ENCODE measurements around the gene DNAI1. TPM values are rescaled to one million over a fixed set of nuclear protein-coding genes. Genes with fewer than 3 reads are reported as not detected.

Gene DNAI1
- total and polyA plus RNA-seq, 2 of the 4 experiments (the other 2 are of a cell fraction) = not detected

- Histone ChIP-seq H3K4me1 (ENCODE audit: control insufficient read depth, insufficient read depth, low read length) (no peaks in the 10 kb centered on the region; the same call in 1 of the 2 replicates), H3K14ac (replicated peaks; ENCODE audit: low read depth, low read length) (no peak overlapping the region), H2BK120ac (ENCODE audit: low read depth, low read length) (no peak overlapping the region), H2AK5ac (ENCODE audit: low read depth, low read length) (no peak overlapping the region), H3K56ac (ENCODE audit: extremely low read depth, insufficient read depth, low read length) (no peak overlapping the region), H4K20me1 (ENCODE audit: insufficient read depth, low read length) (peaks cover 67% of the 10 kb centered on the region), H2BK5ac (ENCODE audit: low read depth, low read length, poor library complexity, severe bottlenecking) (no peak overlapping the region), H2BK20ac (ENCODE audit: low read depth, low read length) (no peak overlapping the region), H3K27ac (ENCODE audit: insufficient read depth, low read length) (no peak overlapping the region), H3K27me3 (ENCODE audit: control insufficient read depth, insufficient read depth, low read length) (no peaks in the 10 kb centered on the region), H3K36me3 (ENCODE audit: control insufficient read depth, insufficient read depth, low read length) (peaks cover 6% of the 10 kb centered on the region), H3K9ac (ENCODE audit: low read depth, low read length) (no peak overlapping the region), H2BK15ac (ENCODE audit: low read depth, low read length) (no peak overlapping the region), H3K9me3 (ENCODE audit: control insufficient read depth, insufficient read depth, low read length) (no peaks in the 10 kb centered on the region), H2AFZ (replicated peaks; ENCODE audit: low read length, poor library complexity) (no peak overlapping the region), H2AK9ac (replicated peaks; ENCODE audit: low read depth, low read length, poor library complexity) (no peak overlapping the region), H3K18ac (ENCODE audit: low read depth, low read length) (no peak overlapping the region), H3K4ac (ENCODE audit: low read depth, low read length) (no peak overlapping the region), H4K5ac (ENCODE audit: low read depth, low read length) (no peak overlapping the region), H3K23ac (ENCODE audit: low read depth, low read length) (no peak overlapping the region), H3K4me3 (ENCODE audit: insufficient read depth, low read depth, low read length) (no peak overlapping the region), H4K8ac (ENCODE audit: low read depth in 2 of 2, low read length in 2 of 2) (no peak overlapping the region), H3K4me2 (ENCODE audit: low read depth, low read length) (no peak overlapping the region), H4K91ac (ENCODE audit: insufficient read depth, low read depth, low read length) (no peak overlapping the region), H3K9me1 (ENCODE audit: insufficient read depth, low read length) (peaks cover 9% of the 10 kb centered on the region), H3K79me1 (ENCODE audit: low read depth in 1 of 2, low read length in 2 of 2) (peaks cover 7 to 28% of the 10 kb centered on the region in 2 experiments; a peak in 3 of 4 replicates)
- in situ Hi-C loops (cut with MboI; ENCODE audit: low sequenced_read_pairs) (loop anchor here (5.0 kb wide), 2 partner anchors 83 to 193 kb away; no protein-coding TSS in a partner anchor), intact Hi-C loops (cut with micrococcal nuclease) (no loop called here), dilution Hi-C loops (cut with HindIII; ENCODE audit: low sequenced_read_pairs, unreplicated experiment) (no loop called here)
- WGBS, 2 experiments (ENCODE audit: extremely low coverage in 2 of 2, insufficient read length in 1 of 2) = no CpG with 5 or more reads among the region's 2 CpGs
- DNase-seq (no peak), ATAC-seq (ENCODE audit: low read depth) (no peak)
- CTCF ChIA-PET = no interaction called here
- no TSS peak for BruUV-seq (replicated peaks)
- TF ChIP-seq FOS (IDR thresholded peaks at IDR 0.05; ENCODE audit: low read depth, low read length) (no peak), NFE2L2 (IDR thresholded peaks at IDR 0.05; ENCODE audit: low read depth, low read length) (no peak), BHLHE40 (IDR thresholded peaks at IDR 0.05; ENCODE audit: low read depth, low read length) (no peak), POLR2A (IDR thresholded peaks at IDR 0.05; ENCODE audit: low read depth, low read length) (no peak), RCOR1 (IDR thresholded peaks at IDR 0.05; ENCODE audit: insufficient replicate concordance, low read length) (no peak)
- POLR2A ChIA-PET (ENCODE audit: unreplicated experiment) = no interaction called here
Observed at GRCh38 chr9:34409154-34409553, 49.5 kb upstream of the DNAI1 start.

All from IMR-90 (cell line).